C4-2B (cell line): ENCODE results near the gene VAT1L.

Experiments used
- ZFX ChIP-seq: fragments of 450-650 bp; IDR thresholded peaks from 2 replicates; pipeline ENCODE4 v1.6.1; 2017
- TF ChIP-seq, protein P1 (sequence below): fragments of 450-650 bp; conservative IDR thresholded peaks from 2 replicates; pipeline ENCODE4 v1.5.1; 2017; ENCODE audit warnings: mild to moderate bottlenecking

DNA sequence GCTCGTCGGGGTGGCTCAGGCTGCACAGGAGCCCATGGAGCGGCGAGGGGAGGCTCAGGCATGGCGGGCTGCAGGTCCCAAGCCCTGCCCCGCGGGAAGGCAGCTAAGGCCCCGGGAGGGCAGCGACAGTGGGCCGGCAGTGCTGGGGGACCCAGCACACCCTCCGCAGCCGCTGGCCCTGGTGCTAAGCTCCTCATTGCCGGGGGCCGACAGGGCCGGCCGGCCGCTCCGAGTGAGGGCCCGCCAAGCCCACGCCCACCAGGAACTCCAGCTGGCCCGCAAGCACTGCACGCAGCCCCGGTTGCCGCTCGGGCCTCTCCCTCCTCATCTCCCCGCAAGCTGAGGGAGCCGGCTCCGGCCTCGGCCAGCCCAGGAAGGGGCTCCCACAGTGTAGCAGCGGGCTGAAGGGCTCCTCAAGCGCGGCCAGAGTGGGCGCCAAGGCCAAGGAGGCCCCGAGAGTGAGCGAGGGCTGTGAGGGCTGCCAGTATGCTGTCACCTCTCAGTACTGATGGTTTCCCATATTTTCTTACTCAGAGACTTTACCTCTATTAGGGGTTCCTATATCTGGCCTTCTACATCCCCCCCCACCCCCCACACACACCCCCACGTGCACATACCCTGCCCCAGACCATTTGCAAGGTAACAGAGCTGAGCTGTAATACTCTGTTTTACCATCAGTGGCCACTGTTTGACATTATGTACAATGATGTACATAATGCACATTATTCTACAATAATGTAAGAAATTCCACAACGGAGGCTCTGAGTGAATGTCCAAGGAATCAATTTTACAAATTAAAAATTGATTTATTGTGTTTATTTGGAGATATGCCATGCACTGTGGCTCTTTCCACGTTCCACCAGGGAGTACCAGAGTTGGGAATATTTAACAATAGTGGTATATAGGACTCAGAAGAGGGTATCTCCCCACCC is 3.7 kb upstream of the VAT1L start:
- TF ChIP-seq, protein P1, sequence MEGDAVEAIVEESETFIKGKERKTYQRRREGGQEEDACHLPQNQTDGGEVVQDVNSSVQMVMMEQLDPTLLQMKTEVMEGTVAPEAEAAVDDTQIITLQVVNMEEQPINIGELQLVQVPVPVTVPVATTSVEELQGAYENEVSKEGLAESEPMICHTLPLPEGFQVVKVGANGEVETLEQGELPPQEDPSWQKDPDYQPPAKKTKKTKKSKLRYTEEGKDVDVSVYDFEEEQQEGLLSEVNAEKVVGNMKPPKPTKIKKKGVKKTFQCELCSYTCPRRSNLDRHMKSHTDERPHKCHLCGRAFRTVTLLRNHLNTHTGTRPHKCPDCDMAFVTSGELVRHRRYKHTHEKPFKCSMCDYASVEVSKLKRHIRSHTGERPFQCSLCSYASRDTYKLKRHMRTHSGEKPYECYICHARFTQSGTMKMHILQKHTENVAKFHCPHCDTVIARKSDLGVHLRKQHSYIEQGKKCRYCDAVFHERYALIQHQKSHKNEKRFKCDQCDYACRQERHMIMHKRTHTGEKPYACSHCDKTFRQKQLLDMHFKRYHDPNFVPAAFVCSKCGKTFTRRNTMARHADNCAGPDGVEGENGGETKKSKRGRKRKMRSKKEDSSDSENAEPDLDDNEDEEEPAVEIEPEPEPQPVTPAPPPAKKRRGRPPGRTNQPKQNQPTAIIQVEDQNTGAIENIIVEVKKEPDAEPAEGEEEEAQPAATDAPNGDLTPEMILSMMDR, result peak; percentile 50
- no peak for TF ChIP-seq ZFX
